ENCODE measurements around the gene CAMSAP3. TPM values are rescaled to one million over a fixed set of nuclear protein-coding genes. Genes with fewer than 3 reads are reported as not detected.

CAMSAP3 gene
- total and polyA plus RNA-seq, 12 donors = 0.61 to 18.9 (median 6.0) TPM

DNA sequence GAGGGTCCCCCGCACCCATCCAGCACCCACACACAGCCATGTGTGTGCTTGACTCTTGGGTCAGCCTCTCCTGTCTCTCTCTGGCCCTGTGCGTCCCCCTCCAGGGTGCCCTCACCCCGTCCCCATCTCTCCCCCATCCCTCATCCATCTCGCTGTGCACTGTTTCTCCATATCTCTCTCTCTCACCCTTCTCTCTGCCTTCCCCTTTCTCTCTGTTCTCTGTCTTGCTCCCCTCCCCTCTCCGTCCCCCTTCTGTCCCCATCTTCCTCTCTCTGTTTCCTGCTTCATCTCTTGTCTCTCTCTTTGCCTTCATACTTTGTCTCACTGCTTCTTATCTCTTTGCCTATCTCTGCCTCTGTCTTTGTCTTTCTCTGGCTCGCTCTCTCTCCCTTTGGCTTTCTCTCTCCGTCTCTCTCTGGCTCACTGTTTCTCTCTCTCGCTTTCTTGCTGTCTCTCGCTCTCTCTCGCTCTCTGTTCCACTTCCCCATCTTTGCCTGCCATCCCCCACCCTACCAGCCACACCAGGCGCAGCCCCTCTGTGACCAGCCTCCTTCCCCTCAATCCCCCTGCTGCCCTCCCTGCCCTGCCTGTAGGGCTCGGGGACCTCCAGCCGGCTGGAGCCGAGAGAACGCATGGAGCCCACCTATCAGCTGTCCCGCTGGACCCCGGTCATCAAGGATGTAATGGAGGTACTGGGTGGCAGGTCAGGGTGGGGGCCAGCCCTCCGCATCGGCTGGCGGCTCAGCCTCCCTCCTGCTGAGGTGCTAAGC is 50.2 kb downstream of the CAMSAP3 start:
- H3K27ac ChIP-seq = no peak overlapping the region
- H3K9me3 ChIP-seq (replicated peaks in 1 of 3) = no peaks in the 10 kb centered on the region
- H3K36me3 ChIP-seq (replicated peaks in 1 of 2) = no peaks in the 10 kb centered on the region
- H3K27me3 ChIP-seq = no peaks in the 10 kb centered on the region
- H3K4me1 ChIP-seq (replicated peaks in 1 of 2) = no peaks in the 10 kb centered on the region
- H3K4me3 ChIP-seq = no peak overlapping the region
- intact Hi-C loops (cut with DNase I) = no loop called here
- 65 to 77% (median 68%) methylated on average over 17 to 20 of the region's 20 CpGs for WGBS, 4 donors
- TF ChIP-seq, protein P1, sequence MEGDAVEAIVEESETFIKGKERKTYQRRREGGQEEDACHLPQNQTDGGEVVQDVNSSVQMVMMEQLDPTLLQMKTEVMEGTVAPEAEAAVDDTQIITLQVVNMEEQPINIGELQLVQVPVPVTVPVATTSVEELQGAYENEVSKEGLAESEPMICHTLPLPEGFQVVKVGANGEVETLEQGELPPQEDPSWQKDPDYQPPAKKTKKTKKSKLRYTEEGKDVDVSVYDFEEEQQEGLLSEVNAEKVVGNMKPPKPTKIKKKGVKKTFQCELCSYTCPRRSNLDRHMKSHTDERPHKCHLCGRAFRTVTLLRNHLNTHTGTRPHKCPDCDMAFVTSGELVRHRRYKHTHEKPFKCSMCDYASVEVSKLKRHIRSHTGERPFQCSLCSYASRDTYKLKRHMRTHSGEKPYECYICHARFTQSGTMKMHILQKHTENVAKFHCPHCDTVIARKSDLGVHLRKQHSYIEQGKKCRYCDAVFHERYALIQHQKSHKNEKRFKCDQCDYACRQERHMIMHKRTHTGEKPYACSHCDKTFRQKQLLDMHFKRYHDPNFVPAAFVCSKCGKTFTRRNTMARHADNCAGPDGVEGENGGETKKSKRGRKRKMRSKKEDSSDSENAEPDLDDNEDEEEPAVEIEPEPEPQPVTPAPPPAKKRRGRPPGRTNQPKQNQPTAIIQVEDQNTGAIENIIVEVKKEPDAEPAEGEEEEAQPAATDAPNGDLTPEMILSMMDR (IDR thresholded peaks at IDR 0.05) = no peak
- TF ChIP-seq POLR2A (IDR thresholded peaks at IDR 0.05) = no peak
- no peak for DNase-seq

DNA sequence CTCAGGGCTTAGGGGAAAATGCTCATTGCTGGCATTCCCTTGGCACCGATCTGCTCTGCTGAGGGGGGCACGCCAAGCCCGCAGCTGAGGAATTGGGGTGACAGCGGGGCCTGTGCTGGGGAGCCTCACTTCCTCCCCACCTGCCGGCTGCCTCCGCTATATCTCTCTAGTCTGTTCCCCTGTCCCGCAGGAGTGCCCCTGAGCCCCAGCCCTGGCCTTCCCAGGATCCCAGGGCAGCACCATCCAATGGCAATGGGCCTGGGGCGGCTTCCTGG is 50.7 kb downstream of the CAMSAP3 start:
- TF ChIP-seq POLR2A (IDR thresholded peaks at IDR 0.05) = no peak
- H3K27ac ChIP-seq = no peak overlapping the region
- no peaks in the 10 kb centered on the region for H3K9me3 ChIP-seq (replicated peaks in 1 of 3)
- no peaks in the 10 kb centered on the region for H3K4me1 ChIP-seq (replicated peaks in 1 of 2)
- no peaks in the 10 kb centered on the region for H3K27me3 ChIP-seq
- WGBS, 4 donors = 80 to 93% (median 87%) methylated on average over 7 to 8 of the region's 8 CpGs
- no peak for DNase-seq
- no peaks in the 10 kb centered on the region for H3K36me3 ChIP-seq (replicated peaks in 1 of 2)
- no peak overlapping the region for H3K4me3 ChIP-seq
- intact Hi-C loops (cut with DNase I) = no loop called here

DNA sequence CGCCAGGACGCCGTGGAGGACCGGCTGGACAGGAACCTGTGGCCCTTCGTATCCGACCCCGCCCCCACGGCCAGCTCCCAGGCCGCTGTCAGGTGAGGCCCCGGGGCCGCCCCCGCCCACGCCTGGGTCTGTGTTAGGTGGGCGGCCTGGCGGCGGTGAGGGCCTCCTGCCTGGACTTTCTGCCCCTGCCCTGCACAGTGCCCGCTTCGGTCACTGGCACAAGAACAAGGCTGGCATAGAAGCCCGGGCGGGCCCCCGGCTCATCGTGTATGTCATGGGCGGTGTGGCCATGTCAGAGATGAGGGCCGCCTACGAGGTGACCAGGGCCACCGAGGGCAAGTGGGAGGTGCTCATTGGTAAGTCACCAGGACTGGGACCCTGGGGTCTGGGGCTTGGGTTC is 51.5 kb downstream of the CAMSAP3 start:
- Histone ChIP-seq H3K36me3 (replicated peaks in 1 of 2) (no peaks in the 10 kb centered on the region), H3K9me3 (replicated peaks in 1 of 3) (no peaks in the 10 kb centered on the region), H3K27me3 (no peaks in the 10 kb centered on the region), H3K27ac (no peak overlapping the region), H3K4me3 (no peak overlapping the region), H3K4me1 (replicated peaks in 1 of 2) (peaks cover 0 to 2% of the 10 kb centered on the region in 2 donors)
- TF ChIP-seq, protein P1 (IDR thresholded peaks at IDR 0.05) = no peak
- TF ChIP-seq POLR2A (IDR thresholded peaks at IDR 0.05) = no peak
- intact Hi-C loops (cut with DNase I) = no loop called here
- DNase-seq = no peak
- 83 to 97% (median 92%) methylated on average over 1 to 26 of the region's 26 CpGs for WGBS, 4 donors

DNA sequence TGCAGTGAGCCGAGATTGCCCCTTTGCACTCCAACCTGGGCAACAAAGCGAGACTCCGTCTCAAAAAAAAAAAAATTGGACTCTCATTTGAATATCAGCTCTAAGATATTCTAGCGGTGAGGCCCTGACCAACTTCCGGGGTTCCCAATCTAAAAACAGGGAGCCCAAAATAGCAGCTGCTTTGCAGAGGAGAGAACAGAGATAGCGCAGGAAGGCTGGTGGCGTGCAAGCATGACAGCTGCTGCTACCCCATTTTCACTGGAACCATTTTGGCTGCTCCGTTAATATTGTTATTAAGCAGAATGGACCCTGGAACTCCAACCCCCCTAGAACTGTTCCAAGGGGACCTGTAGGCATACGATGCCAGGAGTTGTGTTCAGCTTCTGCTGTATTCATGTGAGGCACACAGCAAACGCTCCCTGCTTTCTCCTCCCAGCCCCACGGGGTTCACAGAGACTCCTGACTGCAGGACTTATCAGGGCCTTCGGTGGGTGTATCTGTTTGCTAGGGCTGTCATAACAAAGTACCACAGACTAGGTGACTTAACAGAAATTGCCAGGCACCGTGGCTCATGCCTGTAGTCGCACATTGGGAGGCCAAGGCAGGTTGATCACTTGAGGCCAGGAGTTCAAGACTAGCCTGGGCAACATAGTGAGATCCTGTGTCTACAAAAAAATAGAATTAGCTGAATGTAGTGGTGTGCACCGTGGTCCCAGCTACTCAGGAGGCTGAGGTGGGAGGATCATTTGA is 52.8 kb downstream of the CAMSAP3 start:
- Histone ChIP-seq H3K9me3 (replicated peaks in 1 of 3) (no peaks in the 10 kb centered on the region), H3K4me3 (no peak overlapping the region), H3K36me3 (replicated peaks in 1 of 2) (no peaks in the 10 kb centered on the region), H3K27ac (no peak overlapping the region), H3K4me1 (replicated peaks in 1 of 2) (peaks cover 0 to 5% of the 10 kb centered on the region in 2 donors), H3K27me3 (no peaks in the 10 kb centered on the region)
- intact Hi-C loops (cut with DNase I) = no loop called here
- 77 to 83% (median 79%) methylated on average over 14 to 15 of the region's 15 CpGs for WGBS, 4 donors
- TF ChIP-seq, protein P1 (IDR thresholded peaks at IDR 0.05) = no peak
- TF ChIP-seq POLR2A (IDR thresholded peaks at IDR 0.05) = no peak
- no peak for DNase-seq

Measured in adrenal gland (tissue), 12 donors.